HepG2 (cell line): Measurements from ENCODE around the gene FAM234B. TPM values are rescaled to one million over a fixed set of nuclear protein-coding genes. Genes with fewer than 3 reads are reported as not detected.

Experiments
- ARHGAP35 ChIP-seq: sonication (generic); formaldehyde crosslinking; IDR thresholded peaks from 2 replicates; pipeline ENCODE4 v1.9.0; 2022; ENCODE audit warnings: mild to moderate bottlenecking, inconsistent platforms, moderate library complexity, missing genetic modification reagents, borderline replicate concordance
- ATM ChIP-seq: fragments of 450-650 bp; IDR thresholded peaks from 2 replicates; pipeline ENCODE4 v1.7.1; 2017; ENCODE audit warnings: mild to moderate bottlenecking, borderline replicate concordance
- FLYWCH1 ChIP-seq: sonication (generic); formaldehyde crosslinking; IDR thresholded peaks from 2 replicates; pipeline ENCODE4 v1.8.1; 2023; ENCODE audit warnings: mild to moderate bottlenecking, missing genetic modification reagents
- GABPB1 ChIP-seq: IDR thresholded peaks from 2 replicates; pipeline ENCODE4 v1.6.1; 2016; ENCODE audit warnings: mild to moderate bottlenecking, missing genetic modification reagents, moderate library complexity, missing compliant biosample characterization
- HES4 ChIP-seq: sonication (generic); formaldehyde crosslinking; IDR thresholded peaks from 2 replicates; pipeline ENCODE4 v1.9.0; 2021; ENCODE audit warnings: mild to moderate bottlenecking, missing genetic modification reagents, borderline replicate concordance
- HMGXB4 ChIP-seq, 2 experiments: sonication (generic) in 1 of 2; formaldehyde crosslinking in 1 of 2; IDR thresholded peaks; 2 replicates each; pipeline versions ENCODE4 v1.4.0 to v1.6.1; 2018 to 2020; ENCODE audit warnings: missing genetic modification reagents in 2 of 2, borderline replicate concordance in 1 of 2, low read depth in 1 of 2, mild to moderate bottlenecking in 1 of 2, missing biosample characterization in 1 of 2
- HNRNPLL ChIP-seq: fragments of 200-400 bp; formaldehyde crosslinking; IDR thresholded peaks from 2 replicates; pipeline ENCODE4 v1.6.1; 2017; ENCODE audit warnings: mild to moderate bottlenecking, low read depth, low read length; ENCODE audit not compliant: poor library complexity, severe bottlenecking
- IKZF4 ChIP-seq: sonication (generic); formaldehyde crosslinking; IDR thresholded peaks from 2 replicates; pipeline ENCODE4 v1.5.1; 2020; ENCODE audit warnings: borderline replicate concordance, mild to moderate bottlenecking, low read depth, missing genetic modification reagents; ENCODE audit errors: not compliant biosample characterization
- JUND ChIP-seq: sonication (generic); formaldehyde crosslinking; IDR thresholded peaks from 2 replicates; pipeline ENCODE4 v1.8.0; 2022; ENCODE audit warnings: mild to moderate bottlenecking, missing genetic modification reagents
- KDM1A ChIP-seq: IDR thresholded peaks from 2 replicates; pipeline ENCODE4 v1.6.1; 2016; ENCODE audit warnings: missing compliant biosample characterization
- KDM5B ChIP-seq: sonication (generic); formaldehyde crosslinking; IDR thresholded peaks from 2 replicates; pipeline ENCODE4 v1.4.0; 2020; ENCODE audit warnings: missing genetic modification reagents, mild to moderate bottlenecking, borderline replicate concordance
- KLF6 ChIP-seq: IDR thresholded peaks from 2 replicates; pipeline ENCODE4 v1.8.0; 2016; ENCODE audit warnings: missing biosample characterization, missing genetic modification reagents
- MTA1 ChIP-seq: sonication (generic); formaldehyde crosslinking; IDR thresholded peaks from 2 replicates; pipeline ENCODE4 v1.4.0; 2020; ENCODE audit warnings: missing genetic modification reagents, mild to moderate bottlenecking, borderline replicate concordance
- NFE2L2 ChIP-seq: fragments of 150-350 bp; IDR thresholded peaks from 2 replicates; pipeline ENCODE4 v1.6.1; 2014; ENCODE audit warnings: low read length
- NRL ChIP-seq: sonication (generic); formaldehyde crosslinking; IDR thresholded peaks from 2 replicates; pipeline ENCODE4 v1.5.0; 2020; ENCODE audit warnings: missing genetic modification reagents, mild to moderate bottlenecking, moderate library complexity, borderline replicate concordance
- PATZ1 ChIP-seq: sonication (generic); formaldehyde crosslinking; IDR thresholded peaks from 2 replicates; pipeline ENCODE4 v1.4.0; 2020; ENCODE audit warnings: missing genetic modification reagents
- RBAK ChIP-seq: sonication (generic); formaldehyde crosslinking; IDR thresholded peaks from 2 replicates; pipeline ENCODE4 v1.5.1; 2020; ENCODE audit warnings: mild to moderate bottlenecking, missing genetic modification reagents
- RBFOX2 ChIP-seq: fragments of 200-400 bp; formaldehyde crosslinking; IDR thresholded peaks from 2 replicates; pipeline ENCODE4 v1.6.1; 2017; ENCODE audit warnings: low read depth, mild to moderate bottlenecking, low read length
- SNAI1 ChIP-seq: sonication (generic); formaldehyde crosslinking; IDR thresholded peaks from 2 replicates; pipeline ENCODE4 v1.5.0; 2020; ENCODE audit warnings: mild to moderate bottlenecking, missing genetic modification reagents, borderline replicate concordance
- SSRP1 ChIP-seq: IDR thresholded peaks from 2 replicates; pipeline ENCODE4 v1.6.1; 2016; ENCODE audit warnings: control low read depth
- ZNF296 ChIP-seq: sonication (generic); formaldehyde crosslinking; conservative IDR thresholded peaks from 2 replicates; pipeline ENCODE4 v1.5.0; 2020; ENCODE audit warnings: mild to moderate bottlenecking, missing genetic modification reagents
- ZNF326 ChIP-seq: sonication (generic); formaldehyde crosslinking; IDR thresholded peaks from 2 replicates; pipeline ENCODE4 v1.4.0; 2020; ENCODE audit warnings: missing genetic modification reagents, borderline replicate concordance
- ZNF660 ChIP-seq: sonication (generic); formaldehyde crosslinking; IDR thresholded peaks from 2 replicates; pipeline ENCODE4 v1.5.1; 2020; ENCODE audit warnings: mild to moderate bottlenecking, low read depth, missing genetic modification reagents, borderline replicate concordance
- ZNF672 ChIP-seq: sonication (generic); formaldehyde crosslinking; IDR thresholded peaks from 2 replicates; pipeline ENCODE4 v1.8.1; 2022; ENCODE audit warnings: missing genetic modification reagents
- ZNF781 ChIP-seq: sonication (generic); formaldehyde crosslinking; IDR thresholded peaks from 2 replicates; pipeline ENCODE4 v1.5.1; 2020; ENCODE audit warnings: borderline replicate concordance, mild to moderate bottlenecking, missing genetic modification reagents; ENCODE audit errors: not compliant biosample characterization
- ZSCAN21 ChIP-seq: sonication (generic); formaldehyde crosslinking; IDR thresholded peaks from 2 replicates; pipeline ENCODE4 v1.8.0; 2022; ENCODE audit warnings: mild to moderate bottlenecking, missing genetic modification reagents, moderate library complexity, borderline replicate concordance
- ZSCAN9 ChIP-seq: IDR thresholded peaks from 2 replicates; pipeline ENCODE4 v1.6.1; 2016; ENCODE audit warnings: borderline replicate concordance
- polyA plus RNA-seq, 8 experiments: library from polyadenylated mRNA; depleted of rRNA in 3 of 8; stranded (reverse) in 7 of 8; unstranded in 1 of 8; fragments of >200 nt; fragmentation: Illumina TruSeq in 4 of 8; extraction: Trizol in 4 of 8; gene quantifications; 2 replicates each; pipeline versions ENCODE4 v1.2.1 to v1.2.3, GENCODE V29; 2011 to 2016; ENCODE audit warnings: low read depth in 4 of 8, missing spikeins in 1 of 8, mixed read lengths in 1 of 8; ENCODE audit not compliant: insufficient read depth in 1 of 8
- total RNA-seq, 5 experiments: library from RNA; depleted of rRNA; stranded (reverse); fragments of >200 nt; fragmentation: Illumina TruSeq; extraction: Trizol; gene quantifications; 2 replicates each; pipeline ENCODE4 v1.2.3, GENCODE V29; 2016; ENCODE audit warnings: low read depth in 1 of 5

The FAM234B gene
- total and polyA plus RNA-seq, 2 of the 13 experiments (the other 11 are each of a cell fraction or from before 2014, with no cell fraction given), result 7.8 to 13.8 TPM

- TF ChIP-seq ZNF296 (CRISPR knock-in tag) (no peak), KDM5B (no peak), SNAI1 (CRISPR knock-in tag) (no peak), NFE2L2 (no peak), ARHGAP35 (CRISPR knock-in tag) (no peak), MTA1 (CRISPR knock-in tag) (no peak), GABPB1 (CRISPR knock-in tag) (peak; percentile 36; the same call in 1 of the 2 replicates), ZNF781 (CRISPR knock-in tag) (no peak), HNRNPLL (peak; percentile 13), ZSCAN21 (CRISPR knock-in tag) (no peak), ZSCAN9 (CRISPR knock-in tag) (no peak), PATZ1 (peak; percentile 30; the same call in 1 of the 2 replicates), IKZF4 (CRISPR knock-in tag) (no peak), ZNF660 (no peak), ATM (no peak), RBFOX2 (0 out of 2 replicates have a peak, but pooled peaks have one; percentile 15), KLF6 (CRISPR knock-in tag) (no peak), HES4 (CRISPR knock-in tag) (no peak), ZNF326 (CRISPR knock-in tag) (no peak), JUND (no peak), KDM1A (CRISPR knock-in tag) (no peak), ZNF672 (CRISPR knock-in tag) (no peak), RBAK (CRISPR knock-in tag) (no peak), FLYWCH1 (no peak), HMGXB4 (CRISPR knock-in tag; IDR thresholded peaks at IDR 0.05; ENCODE audit: borderline replicate concordance in 1 of 2, low read depth in 1 of 2) (0 out of 4 replicates have a peak, but pooled peaks of 1 of the 2 experiments have one; percentile 50), NRL (no peak), SSRP1 (no peak)
Observed at GRCh38 chr12:13000925-13001774, 43.0 kb upstream of the FAM234B start (continued).
